ENCODE measurements around the gene CD300LB. TPM values are rescaled to one million over a fixed set of nuclear protein-coding genes. Genes with fewer than 3 reads are reported as not detected.

CD300LB gene
- total RNA-seq, 1 experiment from 2014 or later = not detected

- Histone ChIP-seq H4K91ac (ENCODE audit: insufficient read length, low read depth, low read length) (no peak overlapping the region), H2BK20ac (ENCODE audit: low read depth, low read length, poor library complexity, severe bottlenecking) (no peak overlapping the region), H2BK5ac (ENCODE audit: insufficient read length, low read length) (no peak overlapping the region), H3K23me2 (ENCODE audit: insufficient read length, low read depth, low read length, poor library complexity, severe bottlenecking) (no peaks in the 10 kb centered on the region), H3K14ac (ENCODE audit: insufficient read depth, low read length) (no peak overlapping the region), H3K56ac (ENCODE audit: insufficient read length, low read depth, low read length) (no peak overlapping the region), H3K4me1 (ENCODE audit: insufficient read depth, low read length) (no peaks in the 10 kb centered on the region), H3K23ac (ENCODE audit: insufficient read length, low read depth, low read length) (no peak overlapping the region), H2BK12ac (ENCODE audit: insufficient read length, low read depth, low read length) (no peak overlapping the region), H4K20me1 (ENCODE audit: control insufficient read depth, insufficient read depth, insufficient read length) (no peaks in the 10 kb centered on the region), H3K9me3 (ENCODE audit: control insufficient read depth, low read depth, low read length) (no peaks in the 10 kb centered on the region), H2AFZ (ENCODE audit: low read length) (no peak overlapping the region), H2BK120ac (ENCODE audit: low read depth, low read length, poor library complexity, severe bottlenecking) (no peak overlapping the region), H3K27ac (ENCODE audit: insufficient read length, low read depth, low read length) (no peak overlapping the region), H4K8ac (replicated peaks; ENCODE audit: insufficient read length, low read depth, low read length) (no peak overlapping the region), H3K79me2 (ENCODE audit: insufficient read depth, low read length) (no peaks in the 10 kb centered on the region), H2AK5ac (ENCODE audit: insufficient read length, low read length) (no peak overlapping the region), H3K4ac (ENCODE audit: low read depth, low read length) (no peak overlapping the region), H3K18ac (ENCODE audit: insufficient read length, low read depth, low read length) (no peak overlapping the region), H3K79me1 (ENCODE audit: insufficient read depth, low read depth, low read length, poor library complexity, severe bottlenecking) (no peaks in the 10 kb centered on the region), H2BK15ac (ENCODE audit: low read depth, low read length) (no peak overlapping the region), H3K4me2 (ENCODE audit: insufficient read depth, insufficient read length, low read length) (no peak overlapping the region), H3K9ac (ENCODE audit: extremely low read depth, insufficient read length, low read length) (no peak overlapping the region), H3K27me3 (ENCODE audit: insufficient read depth, low read length) (no peaks in the 10 kb centered on the region), H3T11ph (ENCODE audit: low read length) (no peak overlapping the region), H4K5ac (ENCODE audit: insufficient read length, low read depth, low read length) (no peak overlapping the region)
- peak; percentile 94 for TF ChIP-seq CTCF (conservative IDR thresholded peaks at IDR 0.05)
- peaks cover 2 to 7% of the 10 kb centered on the region in 2 experiments for H3K4me1 Mint-ChIP-seq
- H3K27me3 Mint-ChIP-seq (ENCODE audit: low read depth) = peaks cover 20% of the 10 kb centered on the region
- H3K27ac Mint-ChIP-seq = no peak overlapping the region
- peak; percentile 89 for DNase-seq
- H3K36me3 Mint-ChIP-seq (ENCODE audit: insufficient read depth in 1 of 3, low read depth in 3 of 3) = peaks cover 0 to 9% (median 3%) of the 10 kb centered on the region in 3 experiments; a peak in 3 of 7 replicates
- H3K4me3 Mint-ChIP-seq = no peak overlapping the region; a peak in 1 of 5 replicates
- H3K9me3 Mint-ChIP-seq = peaks cover 9 to 10% of the 10 kb centered on the region in 2 experiments
- no CpG with 5 or more reads among the region's 11 CpGs for WGBS (ENCODE audit: extremely low coverage, insufficient read length, low lambda C conversion rate)
Observed at GRCh38 chr17:74493331-74493833, 37.9 kb downstream of the CD300LB start.
